ENCODE measurements around the gene DNAH17. TPM values are rescaled to one million over a fixed set of nuclear protein-coding genes. Genes with fewer than 3 reads are reported as not detected.

The DNAH17 gene
- total RNA-seq, 1 donor = under 0.01 TPM

DNA sequence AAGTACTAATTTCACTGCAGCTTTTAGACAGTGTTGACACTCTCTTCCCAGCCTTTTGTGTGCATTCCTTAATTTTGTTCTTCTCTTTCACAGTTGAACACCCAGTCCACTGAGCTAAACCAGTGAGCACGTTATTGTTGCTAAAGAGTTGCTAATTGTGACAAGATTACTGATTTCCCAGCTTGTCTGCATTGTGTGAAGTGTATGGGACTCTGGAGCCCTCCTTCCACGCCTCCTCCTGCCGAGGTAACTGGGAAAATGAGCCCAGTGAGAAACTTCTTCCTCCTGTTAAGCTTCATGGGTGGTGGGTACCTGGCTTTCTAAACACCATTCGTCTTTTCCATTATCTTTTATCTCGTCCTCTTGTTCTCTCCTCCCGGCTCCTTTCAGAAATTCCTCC is 29.8 kb upstream of the DNAH17 start:
- no peak for DNase-seq (ENCODE audit: low read depth in 2 of 3, low spot score in 2 of 3)

DNA sequence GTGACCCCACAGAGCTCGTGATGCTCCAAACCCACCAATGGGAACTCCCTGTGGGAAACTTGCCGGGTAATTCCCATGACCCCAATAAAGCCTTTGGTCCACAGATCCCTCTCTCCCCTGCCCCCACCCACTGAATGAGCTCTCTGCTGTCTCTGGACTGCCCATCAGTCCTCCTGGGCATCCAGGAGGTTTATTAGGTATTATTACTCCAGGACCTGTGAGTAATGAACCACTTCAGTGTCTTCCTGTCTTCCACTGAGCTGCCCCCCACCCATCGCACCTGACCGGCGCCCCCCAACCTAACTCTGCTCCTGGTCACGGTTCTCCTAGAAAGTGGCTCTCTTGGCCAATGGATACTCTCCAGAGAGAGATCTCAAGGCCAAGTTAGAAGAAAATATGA is 28.7 kb upstream of the DNAH17 start:
- DNase-seq (ENCODE audit: low read depth in 2 of 3, low spot score in 2 of 3) = no peak

DNA sequence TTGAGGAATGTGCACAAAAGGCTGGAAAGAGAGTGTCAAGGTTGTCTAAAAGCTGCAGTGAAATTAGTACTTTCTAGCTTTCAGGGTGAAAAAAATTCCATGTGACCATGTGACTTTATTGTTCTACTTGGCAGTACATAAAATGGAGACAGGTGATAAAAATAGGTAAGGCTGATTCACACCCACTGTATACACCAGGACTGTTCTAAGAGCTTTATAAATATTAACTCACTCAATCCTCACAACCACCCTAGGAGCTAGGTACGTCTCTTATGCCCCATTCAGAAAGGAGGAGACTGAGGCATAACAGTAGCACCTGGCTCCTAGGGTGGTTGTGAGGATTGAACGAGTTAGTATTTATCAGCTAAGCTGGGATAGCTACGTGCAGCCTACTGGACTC is 28.2 kb upstream of the DNAH17 start:
- no peak for DNase-seq (ENCODE audit: low read depth in 2 of 3, low spot score in 2 of 3)

DNA sequence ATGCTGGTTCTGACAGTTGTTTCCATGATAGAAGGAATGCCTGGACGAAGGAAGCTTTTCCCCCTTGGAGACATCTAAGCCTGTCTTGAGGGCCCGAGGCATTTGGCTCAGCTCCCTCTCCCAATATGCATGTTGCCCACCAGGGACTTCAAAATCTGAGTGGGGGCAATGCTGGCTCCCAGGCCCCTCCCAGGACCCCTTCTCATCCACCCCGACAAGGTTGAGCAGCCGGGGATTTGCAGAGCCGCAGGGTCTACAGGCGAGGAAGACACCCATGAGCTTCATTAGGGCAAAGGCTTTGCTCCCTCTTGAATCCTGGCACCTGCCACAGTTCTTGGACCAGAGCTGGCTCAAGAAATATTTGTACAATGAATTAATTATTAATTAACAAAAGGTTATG is 25.1 kb upstream of the DNAH17 start:
- no peak for DNase-seq (ENCODE audit: low read depth in 2 of 3, low spot score in 2 of 3)

DNA sequence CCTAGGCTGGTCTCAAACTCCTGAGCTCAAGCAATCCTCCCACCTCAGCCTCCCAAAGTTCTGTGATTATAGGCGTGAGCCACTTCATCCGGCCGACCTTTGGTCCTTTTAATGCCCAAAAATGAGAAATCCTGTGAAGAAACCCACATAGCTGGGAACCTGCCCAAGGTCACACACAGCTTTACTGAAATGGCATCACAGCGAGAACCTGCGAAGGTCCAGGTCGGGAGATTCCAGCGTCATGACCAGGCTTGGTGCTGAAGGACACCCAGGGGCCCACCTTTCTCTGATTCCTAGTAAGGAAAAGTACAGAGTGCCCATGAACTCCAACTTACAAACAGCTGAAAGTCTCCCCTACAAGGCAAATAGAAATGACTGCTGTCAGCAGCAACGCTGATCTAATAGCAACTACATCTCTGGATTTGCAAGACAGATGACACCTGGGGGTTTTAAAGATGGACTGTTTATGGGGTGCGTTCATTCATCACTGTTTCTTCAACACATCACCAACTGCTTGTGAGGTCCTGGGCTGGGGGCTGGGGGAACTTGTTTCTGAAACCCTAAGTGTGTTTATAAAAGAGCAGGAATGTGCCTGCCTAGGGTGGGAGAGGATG is 24.5 kb upstream of the DNAH17 start:
- no peak for DNase-seq (ENCODE audit: low read depth in 2 of 3, low spot score in 2 of 3)

DNA sequence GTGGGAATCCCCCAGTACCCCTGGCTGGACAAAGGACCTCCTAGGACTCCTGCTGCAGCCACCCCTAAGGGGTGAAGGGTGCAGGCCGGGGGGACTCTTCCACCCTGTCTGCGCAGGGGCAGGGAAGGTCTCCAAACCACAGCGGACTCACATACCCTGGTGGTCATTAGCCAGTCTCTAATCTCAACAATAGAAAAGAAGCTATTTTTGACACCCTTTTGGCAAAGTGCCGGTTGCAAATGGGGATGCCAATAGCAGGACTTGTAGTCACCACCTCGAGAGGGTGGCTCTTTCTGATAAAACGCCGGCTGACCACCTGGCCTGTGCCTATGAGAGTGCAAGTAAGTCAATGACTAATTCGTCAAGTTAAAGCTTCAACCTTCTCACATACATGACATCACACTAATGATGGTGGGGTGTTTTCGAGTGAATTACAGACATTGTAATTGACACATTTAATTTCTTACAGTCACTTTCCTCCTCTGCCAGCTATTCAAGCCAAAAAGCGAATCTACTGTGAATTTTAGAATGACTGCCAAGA is 23.1 kb upstream of the DNAH17 start:
- no peak for DNase-seq (ENCODE audit: low read depth in 2 of 3, low spot score in 2 of 3)

DNA sequence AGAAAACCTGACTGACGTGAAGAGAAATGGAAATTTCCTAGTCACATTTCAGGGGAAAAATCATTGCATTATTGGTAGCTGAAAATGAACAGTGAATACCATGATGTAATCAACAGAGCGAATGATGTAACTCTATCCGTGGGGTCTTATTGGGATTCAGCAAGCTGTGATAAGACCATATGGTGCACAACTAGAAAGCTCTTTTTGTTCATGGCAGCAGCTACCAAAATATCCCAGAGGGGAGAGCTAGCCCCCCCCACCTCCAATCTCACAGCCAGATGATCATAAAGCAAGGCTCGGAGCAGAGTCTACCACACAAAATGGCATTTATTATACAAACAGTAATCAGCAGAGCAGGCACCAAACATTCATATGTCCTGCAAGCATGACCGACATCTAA is 22.2 kb upstream of the DNAH17 start:
- DNase-seq (ENCODE audit: low read depth in 2 of 3, low spot score in 2 of 3) = no peak

DNA sequence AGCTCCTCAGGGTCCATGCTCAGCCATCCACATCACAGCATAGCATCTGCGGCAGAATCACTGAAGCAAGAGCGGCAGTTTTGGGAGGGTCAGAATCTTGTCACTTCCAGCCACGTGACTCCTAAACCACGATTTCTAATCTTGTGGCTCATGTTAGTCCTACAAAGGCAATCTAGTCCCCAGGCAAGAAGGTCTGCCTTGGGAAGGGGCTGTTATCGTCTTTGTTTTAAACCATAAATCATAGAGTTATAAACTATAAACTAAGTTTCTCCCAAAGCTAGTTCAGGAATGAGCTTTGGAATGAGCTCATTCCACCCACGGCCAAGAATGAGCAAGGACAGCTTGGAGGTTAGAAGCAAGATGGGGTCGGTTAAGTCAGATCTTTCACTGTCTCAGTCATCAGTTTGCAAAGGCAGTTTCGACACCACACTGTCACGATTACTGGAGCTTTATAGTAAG is 20.8 kb upstream of the DNAH17 start:
- no peak for DNase-seq (ENCODE audit: low read depth in 2 of 3, low spot score in 2 of 3)

DNA sequence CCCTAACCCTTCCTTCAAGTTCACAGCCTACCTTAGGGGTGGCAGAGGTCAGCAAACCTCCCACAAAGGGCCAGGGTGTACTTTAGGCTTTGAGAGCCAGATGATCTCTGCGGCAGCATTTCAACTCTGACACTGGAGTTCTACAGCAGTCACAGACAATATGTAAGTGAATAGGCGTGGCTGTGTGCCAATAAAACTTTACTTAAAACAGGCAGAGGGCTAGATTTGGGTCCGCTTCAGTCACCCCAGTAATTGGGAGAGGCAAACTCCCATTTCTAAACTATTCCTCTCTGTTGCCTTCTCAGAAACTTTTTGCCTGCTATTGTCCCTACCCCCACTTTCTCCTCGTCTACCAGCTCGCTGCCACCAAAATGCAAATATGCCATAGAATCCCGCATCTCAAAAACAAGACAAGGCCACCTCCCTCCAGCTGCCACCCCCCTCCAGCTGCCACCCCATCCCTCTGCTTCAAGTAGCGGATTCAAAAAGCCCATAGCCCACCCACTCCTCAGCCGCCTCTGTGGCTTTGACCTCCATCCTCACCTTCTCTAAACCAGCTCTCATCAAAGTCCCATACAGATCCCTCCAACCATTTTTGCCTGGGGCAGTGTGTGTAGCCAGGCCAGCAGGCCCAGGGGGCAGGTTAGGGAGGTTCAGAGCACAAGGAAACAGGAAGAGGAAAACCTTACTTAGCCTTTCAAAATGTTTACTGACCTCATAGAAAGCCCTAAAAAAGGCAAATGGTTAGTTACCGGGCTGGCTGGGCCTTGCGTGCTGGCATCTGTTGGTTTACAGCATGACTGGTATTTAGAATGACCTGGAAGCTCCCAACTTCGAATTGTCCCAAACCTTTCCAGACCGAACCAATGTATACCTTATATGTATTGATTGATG is 19.9 kb upstream of the DNAH17 start:
- DNase-seq (ENCODE audit: low read depth in 2 of 3, low spot score in 2 of 3) = no peak

DNA sequence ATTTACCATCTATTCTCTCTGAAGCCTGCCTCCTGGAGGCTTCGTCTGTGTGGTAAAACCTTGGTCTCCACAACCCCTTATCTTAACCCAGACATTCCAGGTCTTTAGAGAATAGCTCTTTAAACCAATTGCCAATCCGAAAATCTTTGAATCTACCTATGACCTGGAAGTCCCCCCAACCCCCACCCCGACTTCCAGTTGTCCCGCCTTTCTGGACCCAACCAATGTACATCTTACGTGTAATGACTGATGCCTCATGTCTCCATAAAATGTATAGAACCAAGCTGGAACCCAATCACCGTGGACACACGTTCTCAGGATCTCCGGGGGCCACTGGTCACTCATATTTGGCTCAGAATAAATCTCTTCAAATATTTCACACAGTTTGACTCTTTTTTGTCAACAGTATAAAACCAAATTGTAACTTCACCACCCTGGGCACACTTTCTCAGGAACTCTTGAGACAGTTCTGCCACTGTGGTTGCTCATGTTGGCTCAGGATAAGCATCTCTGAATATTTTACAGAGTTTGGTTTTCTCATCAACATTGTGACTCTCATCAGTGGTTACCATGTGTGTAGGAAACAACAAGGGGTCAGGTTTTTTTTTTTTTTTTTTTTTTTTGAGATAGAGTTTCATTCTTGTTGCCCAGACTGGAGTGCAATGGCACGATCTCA is 18.1 kb upstream of the DNAH17 start:
- DNase-seq (ENCODE audit: low read depth in 2 of 3, low spot score in 2 of 3) = peak in 1 of 3 donors; percentile 18

DNA sequence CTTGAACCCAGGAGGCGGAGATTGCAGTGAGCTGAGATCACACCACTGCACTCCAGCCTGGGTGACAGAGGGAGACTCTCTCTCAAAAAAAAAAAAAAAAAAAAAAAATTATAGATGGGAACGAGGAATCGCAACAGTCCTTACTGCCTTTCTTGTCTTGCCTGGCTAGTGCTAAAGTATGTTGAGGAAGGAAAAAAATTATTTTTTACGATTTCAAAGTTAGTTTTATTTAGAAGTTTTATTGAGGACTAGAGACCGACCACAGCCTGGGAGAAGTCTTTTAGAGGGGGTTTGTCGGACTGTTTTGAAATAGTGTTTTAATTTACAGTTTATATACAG is 15.8 kb upstream of the DNAH17 start:
- DNase-seq (ENCODE audit: low read depth in 2 of 3, low spot score in 2 of 3) = no peak

DNA sequence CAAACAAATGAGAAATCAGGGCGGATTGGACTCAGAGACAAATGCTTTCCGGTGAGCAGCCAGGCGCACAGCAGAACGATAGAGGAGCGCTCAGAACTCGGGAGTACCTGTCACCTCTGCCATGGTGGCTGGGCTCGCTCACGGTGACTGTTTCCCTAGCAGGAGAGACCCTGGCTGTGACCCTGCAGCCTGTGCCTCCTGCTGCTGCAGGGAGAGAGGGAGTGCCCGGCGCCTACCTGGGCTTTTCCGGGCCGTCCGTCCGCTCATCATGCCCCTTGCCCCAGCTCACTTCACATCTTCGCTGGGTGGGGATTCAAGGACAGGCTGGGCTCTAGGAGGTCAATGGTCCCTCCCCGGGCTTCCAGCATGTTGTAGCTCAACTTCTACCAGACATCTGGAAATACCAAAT is 14.1 kb upstream of the DNAH17 start:
- DNase-seq (ENCODE audit: low read depth in 2 of 3, low spot score in 2 of 3) = no peak

DNA sequence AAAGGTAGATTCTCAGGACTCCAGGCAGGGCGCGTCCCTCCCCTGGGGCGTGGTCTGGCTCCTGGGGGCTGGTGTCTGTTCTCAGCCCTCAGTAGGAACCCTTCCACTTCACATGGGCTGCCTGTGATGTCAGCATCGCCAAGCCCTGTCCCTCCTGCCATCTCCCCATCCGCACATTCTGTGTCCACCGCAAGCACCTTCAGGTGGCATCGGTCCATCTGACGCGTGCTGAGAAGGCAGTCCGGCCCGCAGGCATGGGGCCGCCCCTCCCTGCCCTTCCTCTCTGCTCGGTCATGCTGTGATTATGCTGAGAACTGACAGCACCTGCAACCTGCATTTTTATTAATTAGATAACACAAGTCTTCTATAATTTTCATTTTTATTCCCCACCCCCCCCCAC is 12.7 kb upstream of the DNAH17 start:
- no peak for DNase-seq (ENCODE audit: low read depth in 2 of 3, low spot score in 2 of 3)

DNA sequence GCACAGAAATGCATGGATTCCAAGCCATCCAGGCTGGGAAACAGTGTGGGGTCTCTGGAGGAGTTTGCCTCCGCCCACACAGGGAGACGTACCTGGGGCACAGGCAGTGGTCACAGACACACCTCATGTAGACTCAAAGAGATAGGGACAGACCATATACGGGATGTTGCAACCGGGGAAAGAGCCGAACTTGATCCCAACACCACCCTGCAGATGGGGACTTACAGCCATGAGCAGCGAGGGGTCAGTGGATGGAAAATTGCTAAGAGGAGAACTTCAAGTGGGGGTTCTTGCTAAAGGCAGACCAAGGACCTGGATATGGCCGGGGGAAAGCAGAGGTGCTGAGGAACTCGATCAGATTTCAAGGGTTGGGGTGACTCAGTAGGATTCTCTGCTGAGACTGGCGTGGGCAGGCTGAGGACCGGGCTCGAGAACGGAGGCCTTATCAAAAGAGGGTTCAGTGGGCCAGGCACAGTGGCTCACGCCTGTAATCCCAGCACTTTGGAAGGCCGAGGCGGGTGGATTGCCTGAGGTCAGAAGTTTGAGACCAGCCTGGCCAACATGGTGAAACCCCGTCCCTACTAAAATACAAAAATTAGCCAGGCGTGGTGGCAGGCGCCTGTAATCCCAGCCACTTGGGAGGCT is 12.0 kb upstream of the DNAH17 start:
- no peak for DNase-seq (ENCODE audit: low read depth in 2 of 3, low spot score in 2 of 3)

DNA sequence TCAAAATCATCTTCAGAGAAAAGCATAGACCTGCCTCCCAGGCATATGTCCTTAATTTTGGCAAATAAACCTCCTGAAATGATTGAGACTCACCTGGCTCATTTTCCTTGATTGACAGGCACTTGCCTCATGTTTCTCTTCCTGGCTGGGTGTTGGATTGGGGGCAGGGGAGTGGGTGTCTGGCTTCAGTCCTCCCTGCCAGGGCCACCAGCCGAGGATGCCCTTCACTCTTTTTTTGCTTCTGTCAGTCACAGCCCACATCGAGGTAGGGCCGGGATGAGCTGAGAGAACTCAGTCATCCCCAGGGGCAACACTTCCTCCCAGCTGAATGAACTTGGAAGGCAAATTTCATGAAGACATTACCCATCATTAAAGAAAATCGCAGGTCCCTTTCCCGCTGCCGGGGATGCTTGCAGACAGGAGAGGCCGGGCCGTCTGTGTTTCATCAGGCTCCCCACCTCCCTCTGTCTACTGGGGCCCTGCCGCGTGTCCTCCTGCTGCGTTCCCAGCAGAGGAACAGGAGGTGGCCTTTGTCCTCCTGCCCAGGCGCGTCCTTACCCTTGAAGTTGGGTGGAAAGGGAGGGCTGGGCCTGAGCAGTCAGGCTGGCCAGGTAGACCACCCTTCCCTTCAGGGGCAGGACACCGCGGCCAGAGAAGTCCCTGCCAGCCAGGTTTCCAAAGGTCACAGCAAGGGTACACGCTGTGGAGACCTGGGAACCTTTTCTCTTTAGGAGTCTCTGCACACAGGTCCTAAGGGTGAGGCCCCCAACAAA is 11.2 kb upstream of the DNAH17 start:
- DNase-seq (ENCODE audit: low read depth in 2 of 3, low spot score in 2 of 3) = no peak

DNA sequence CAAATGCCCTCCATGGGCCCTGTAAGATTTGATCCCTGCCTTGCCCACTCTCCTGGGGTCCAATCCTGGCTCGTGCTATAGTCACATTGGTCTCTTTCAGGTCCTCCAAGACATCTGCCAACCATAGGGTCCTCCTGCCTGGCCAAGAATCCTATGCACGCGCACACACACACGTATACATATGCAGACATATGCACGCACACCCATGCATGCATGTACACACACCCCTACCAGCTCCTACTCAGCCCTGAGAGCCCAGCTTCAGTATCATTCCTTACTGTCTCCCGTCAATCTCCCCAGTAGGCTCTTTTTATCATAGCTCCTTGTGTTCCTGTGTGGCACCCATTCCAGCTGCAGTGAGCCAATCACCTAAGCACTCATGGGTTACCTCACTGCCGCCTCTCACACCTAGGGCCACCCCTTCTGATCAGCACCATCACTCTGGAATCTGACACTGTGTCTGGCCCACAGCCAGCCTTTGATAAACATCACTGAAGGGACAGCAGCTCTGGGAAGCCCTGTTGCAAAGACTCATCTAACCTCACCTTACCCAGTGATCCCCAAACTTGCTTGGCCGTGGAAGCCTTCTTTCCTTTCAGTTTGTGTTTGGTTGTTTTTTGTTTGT is 7.9 kb upstream of the DNAH17 start:
- DNase-seq (ENCODE audit: low read depth in 2 of 3, low spot score in 2 of 3) = no peak

DNA sequence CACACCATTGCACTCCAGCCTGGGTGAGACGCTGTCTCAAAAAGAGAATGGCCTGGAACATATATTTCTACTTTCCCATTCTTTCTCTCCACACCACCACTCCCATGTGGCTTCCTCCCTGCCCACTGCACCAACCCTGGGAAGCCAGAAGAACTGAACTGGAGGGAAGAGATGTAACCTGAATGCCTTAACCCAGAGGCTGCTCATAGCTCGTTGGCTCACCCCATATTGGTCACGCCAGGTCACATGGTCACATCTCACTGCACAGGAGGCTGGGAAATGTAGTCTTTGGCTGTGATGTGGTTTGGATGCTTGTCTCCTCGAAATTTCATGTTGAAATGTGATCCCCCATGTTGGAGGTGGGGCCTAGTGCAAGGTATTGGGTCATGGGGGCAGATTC is 5.9 kb upstream of the DNAH17 start:
- no peak for DNase-seq (ENCODE audit: low read depth in 2 of 3, low spot score in 2 of 3)

DNA sequence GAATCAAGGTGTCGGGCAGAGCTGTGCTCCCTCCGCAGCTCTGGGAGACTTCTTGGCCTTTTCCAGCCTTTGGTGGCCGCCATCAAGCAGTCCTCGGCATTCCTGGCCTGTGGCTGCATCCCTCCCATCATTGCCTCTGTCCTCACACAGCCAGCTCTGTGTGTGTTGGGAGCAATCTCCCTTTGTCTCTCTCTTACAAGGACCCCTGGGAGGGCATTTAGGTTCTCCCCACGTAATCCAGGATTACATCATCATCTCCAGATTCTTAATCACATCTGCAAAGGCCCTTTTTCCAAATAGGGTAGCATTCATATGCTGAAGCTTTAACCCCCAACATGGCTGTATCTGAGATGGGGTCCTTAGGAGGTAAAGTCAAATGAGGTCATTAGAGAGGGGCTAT is 4.1 kb upstream of the DNAH17 start:
- DNase-seq (ENCODE audit: low read depth in 2 of 3, low spot score in 2 of 3) = no peak

DNA sequence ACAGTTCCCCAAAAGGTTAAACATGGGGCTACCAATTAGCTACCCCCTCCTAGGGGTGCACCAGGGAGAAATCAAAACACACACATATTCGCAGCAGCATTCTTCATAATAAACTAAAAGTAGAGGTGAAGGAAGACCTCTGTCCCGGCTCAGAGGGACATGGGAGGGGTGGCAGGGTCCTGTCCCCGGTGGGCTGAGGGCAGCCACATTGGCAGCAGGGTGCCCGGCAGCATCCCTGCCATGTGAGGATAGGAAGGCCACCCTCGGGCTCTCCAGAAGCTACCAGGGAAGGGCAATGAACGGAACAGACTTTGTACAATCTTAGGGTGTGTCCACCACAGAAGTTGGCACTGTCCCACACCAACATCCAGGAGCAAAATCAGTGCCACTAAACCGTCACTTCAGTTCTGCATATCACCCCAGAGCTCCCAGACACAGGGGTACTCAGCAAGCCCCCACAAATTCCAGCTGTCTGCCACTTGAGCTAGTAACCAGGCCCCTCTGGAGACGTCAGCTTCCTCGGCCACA is 3.1 kb upstream of the DNAH17 start:
- DNase-seq (ENCODE audit: low read depth in 2 of 3, low spot score in 2 of 3) = no peak
